Measurements from ENCODE around the gene SERPINE2.

DNA sequence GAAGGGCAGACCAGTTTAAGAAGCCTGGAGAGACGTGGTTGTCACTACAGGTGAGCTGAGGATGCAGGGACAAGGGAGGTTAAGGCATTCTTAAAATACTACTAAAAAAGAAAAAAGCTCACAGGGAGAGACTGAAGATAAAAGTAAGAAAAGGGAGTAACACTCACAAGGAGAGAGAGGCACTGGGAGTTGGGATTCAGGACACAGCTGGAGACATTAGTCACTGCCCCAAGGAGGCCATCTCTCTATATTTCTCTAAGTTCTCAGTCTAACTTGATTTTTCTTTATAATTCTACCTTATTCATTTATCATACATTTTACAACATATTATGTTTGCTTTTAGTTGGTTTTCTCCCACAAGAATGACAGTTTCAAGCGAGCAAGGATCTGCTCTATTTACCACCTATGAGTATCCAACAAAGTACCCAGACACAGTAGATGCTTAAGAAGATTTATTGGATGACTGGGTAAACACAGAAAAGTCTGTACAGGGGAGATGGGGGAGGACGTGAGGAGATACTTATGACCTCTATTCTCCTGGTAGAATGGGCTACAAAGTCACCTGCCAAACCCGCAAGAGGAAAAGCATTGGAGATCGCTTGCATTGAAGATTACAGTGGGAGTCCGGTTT, 2.2 kb downstream of the SERPINE2 start:
- TF ChIP-seq EZH2 (IDR thresholded peaks at IDR 0.05; ENCODE audit: insufficient read depth, poor library complexity, severe bottlenecking) (no peak), EZH2phosphoT487 (IDR thresholded peaks at IDR 0.05; ENCODE audit: insufficient read depth, low read depth) (no peak)

Data from GM23248 (cell line).